GM12865 (cell line): ENCODE data around the gene FSTL1.

ENCODE experiments used
- DNase-seq: peaks from one replicate; pipeline ENCODE4 v3.0.0; 2010; ENCODE audit warnings: low read depth
- H3K4me3 ChIP-seq: 2 replicates; pipeline ENCODE4 v1.5.1; 2011; ENCODE audit warnings: mild to moderate bottlenecking, low read depth, low read length, control low read depth
- CTCF ChIP-seq: IDR thresholded peaks from 2 replicates; pipeline ENCODE4 v1.5.1; 2011; ENCODE audit warnings: low read length, control low read depth, low read depth, inconsistent platforms; ENCODE audit not compliant: insufficient read depth; ENCODE audit errors: missing control alignments

FSTL1 gene

DNA sequence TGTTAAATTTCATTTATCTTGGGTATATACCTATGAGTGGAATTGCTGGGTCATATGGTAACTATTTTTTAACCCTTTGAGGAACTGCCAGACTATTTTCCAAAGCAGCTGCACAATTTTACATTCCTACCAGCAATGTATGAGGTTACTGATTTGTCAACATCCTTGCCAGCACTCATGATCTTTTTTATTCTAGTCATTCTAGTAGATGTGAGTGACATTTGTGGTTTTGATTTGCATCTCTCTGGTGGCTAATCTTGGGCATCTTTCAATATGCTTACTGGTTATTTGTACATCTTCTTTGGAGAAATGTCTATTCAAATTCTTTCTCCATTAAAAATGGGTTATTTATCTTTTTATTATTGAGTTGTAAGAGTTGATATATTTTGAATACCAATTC lies 80.3 kb downstream of the FSTL1 start:
- no peak overlapping the region for H3K4me3 ChIP-seq
- no peak for DNase-seq
- no peak for TF ChIP-seq CTCF

- DNase-seq: no peak
- no peak for TF ChIP-seq CTCF
These were observed 81.7 kb downstream of the FSTL1 start for GRCh38 chr3:120369037-120369467.

GRCh38 chr3:120368172-120368571 lies 82.6 kb downstream of the FSTL1 start:
- TF ChIP-seq CTCF: no peak
- no peak overlapping the region for H3K4me3 ChIP-seq
- DNase-seq: no peak

More at GRCh38 chr3:120369037-120369467, 81.7 kb downstream of the FSTL1 start:
- no peak overlapping the region for H3K4me3 ChIP-seq

DNA sequence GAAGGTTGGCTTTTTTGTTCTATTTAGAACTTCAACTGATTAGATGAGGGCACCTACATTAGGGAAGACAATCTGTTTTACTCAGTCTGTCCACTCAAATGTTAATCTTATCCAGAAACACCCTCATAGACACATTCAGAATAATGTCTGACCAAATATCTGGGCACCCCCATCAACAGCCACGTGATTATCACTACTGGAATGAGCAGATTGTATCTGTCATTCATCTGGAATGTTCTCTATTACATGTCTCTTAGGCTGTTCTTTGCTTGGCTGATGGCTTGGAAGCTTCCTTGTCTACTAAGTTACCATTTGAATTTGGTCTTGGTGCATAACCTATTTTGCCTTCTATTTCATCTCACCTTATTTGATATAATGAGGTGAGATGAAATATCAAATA lies 86.0 kb downstream of the FSTL1 start:
- no peak for DNase-seq
- no peak overlapping the region for H3K4me3 ChIP-seq
- TF ChIP-seq CTCF: no peak

DNA sequence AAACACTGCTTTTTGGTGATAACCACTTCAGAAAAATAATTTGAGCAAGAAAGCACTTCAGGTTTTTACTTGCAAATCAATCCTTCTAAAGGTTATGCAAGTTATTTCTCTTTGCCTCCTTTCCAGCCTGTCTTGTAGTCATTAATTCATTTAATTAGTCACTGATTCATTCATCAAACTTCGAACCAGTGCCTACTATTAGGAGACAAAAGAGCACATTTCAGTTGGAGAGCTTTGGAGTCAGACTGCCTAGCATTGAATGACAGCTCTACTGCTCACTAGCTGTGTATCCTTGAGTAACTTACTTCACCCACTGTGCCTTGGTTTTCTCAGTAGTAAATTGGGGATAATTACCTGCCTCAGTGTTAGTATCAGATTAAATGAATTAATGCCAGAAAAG lies 86.7 kb downstream of the FSTL1 start:
- TF ChIP-seq CTCF: no peak
- H3K4me3 ChIP-seq: no peak overlapping the region
- DNase-seq: no peak

DNA sequence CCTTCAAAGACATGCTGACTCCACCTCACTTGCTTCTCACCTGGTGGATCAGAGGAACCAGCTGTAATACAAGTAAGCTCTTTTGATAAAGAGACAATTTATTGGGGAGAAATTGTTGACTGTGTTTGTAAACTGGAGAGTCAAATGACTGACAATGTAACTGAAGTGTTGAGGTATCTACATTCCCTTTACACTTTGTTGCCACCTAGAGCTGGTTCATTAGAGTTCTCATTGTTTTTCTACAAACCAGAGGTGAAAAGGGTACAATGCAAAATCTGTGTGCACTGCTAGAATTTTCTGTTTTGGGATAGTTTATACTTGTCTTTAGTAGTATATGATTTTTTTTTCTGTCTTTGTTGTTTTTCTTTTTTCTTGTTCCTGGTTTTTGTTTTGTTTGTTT lies 93.0 kb downstream of the FSTL1 start:
- no peak for TF ChIP-seq CTCF
- no peak overlapping the region for H3K4me3 ChIP-seq
- no peak for DNase-seq

GRCh38 chr3:120355486-120355885 lies 95.3 kb downstream of the FSTL1 start:
- no peak overlapping the region for H3K4me3 ChIP-seq
- no peak for TF ChIP-seq CTCF
- DNase-seq: peak; percentile 24
